Measurements from ENCODE around the gene CHN1.

CHN1 gene

DNA sequence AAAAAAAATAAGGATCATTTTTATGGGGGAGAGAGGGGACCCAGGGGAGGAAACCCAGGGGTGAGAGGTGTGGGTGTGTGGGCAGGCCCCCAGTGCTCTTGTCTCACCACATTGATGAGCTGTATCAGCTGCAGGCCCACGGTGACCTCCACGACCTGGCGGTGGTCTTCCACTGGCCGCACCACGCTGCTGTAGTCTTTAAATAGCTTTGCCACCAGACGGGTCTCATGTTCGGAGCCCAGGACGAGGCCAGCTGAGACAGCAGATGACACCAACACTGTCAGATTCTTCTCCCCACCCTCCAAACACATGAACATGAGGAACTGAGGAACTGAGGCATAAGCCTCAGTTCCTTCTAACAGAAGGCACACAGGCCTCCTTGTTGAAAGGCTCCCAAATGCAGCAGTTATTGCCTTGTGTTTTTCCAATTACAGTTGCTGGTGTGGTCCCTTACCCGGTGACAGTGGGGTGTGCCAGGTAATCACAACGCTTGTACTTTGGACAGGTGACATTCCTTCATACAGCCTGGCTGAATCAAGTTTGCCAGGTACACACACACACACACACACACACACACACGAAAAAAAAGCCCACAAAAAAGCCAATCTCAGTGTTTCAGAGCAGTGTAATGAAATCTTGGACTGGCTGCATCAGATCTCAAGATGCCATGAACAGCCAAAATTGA is 245.7 kb downstream of the CHN1 start:
- TF ChIP-seq, protein P1, sequence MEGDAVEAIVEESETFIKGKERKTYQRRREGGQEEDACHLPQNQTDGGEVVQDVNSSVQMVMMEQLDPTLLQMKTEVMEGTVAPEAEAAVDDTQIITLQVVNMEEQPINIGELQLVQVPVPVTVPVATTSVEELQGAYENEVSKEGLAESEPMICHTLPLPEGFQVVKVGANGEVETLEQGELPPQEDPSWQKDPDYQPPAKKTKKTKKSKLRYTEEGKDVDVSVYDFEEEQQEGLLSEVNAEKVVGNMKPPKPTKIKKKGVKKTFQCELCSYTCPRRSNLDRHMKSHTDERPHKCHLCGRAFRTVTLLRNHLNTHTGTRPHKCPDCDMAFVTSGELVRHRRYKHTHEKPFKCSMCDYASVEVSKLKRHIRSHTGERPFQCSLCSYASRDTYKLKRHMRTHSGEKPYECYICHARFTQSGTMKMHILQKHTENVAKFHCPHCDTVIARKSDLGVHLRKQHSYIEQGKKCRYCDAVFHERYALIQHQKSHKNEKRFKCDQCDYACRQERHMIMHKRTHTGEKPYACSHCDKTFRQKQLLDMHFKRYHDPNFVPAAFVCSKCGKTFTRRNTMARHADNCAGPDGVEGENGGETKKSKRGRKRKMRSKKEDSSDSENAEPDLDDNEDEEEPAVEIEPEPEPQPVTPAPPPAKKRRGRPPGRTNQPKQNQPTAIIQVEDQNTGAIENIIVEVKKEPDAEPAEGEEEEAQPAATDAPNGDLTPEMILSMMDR (IDR thresholded peaks at IDR 0.05) = no peak

DNA sequence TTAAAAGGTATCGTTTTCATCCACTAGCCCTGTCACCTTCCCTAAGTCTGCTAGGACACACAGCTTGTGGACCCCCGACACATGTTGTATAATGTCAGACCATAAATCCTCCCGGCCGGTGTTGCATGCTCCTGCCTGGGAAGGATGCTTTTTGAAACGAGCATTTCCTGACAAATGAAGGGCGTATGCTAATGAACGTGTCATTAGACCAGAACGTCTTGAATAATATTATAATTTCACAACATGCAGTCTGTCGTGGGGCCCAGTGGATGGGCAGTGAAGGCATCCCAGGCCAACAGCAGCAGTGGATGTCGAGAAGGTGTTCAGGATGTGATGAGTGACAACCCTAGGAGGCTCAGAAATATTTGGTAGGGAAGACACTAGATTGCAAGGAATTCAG is 248.4 kb downstream of the CHN1 start:
- TF ChIP-seq, protein P1 (IDR thresholded peaks at IDR 0.05) = no peak

DNA sequence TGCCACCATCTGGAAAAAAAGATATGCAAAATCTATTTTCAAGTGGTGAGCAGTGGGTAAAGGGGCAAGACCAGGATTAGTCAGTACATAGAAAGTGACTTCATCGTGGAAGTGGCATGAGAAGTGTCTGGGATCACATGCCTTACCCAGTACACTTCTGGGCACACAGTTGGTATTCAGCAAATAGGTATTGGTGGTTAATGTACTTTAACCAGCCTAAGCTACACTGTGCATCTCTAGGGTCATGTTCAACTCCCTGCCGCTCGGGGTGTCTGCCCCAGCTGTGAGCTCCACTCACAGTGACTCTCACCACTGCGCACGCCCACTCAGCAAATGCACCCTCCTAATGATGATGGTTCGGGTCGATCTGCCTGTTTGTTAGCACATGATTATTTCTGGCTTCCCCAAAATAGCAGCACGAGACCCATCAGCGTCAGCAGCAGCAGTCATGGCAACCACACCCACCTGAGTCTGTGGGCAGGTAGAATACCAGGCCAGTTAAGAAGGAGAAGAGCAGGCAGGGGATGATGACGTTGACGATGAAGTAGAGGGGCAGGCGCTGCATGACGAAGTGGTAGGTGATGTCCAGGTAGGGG is 252.0 kb downstream of the CHN1 start:
- TF ChIP-seq, protein P1 (IDR thresholded peaks at IDR 0.05) = no peak

DNA sequence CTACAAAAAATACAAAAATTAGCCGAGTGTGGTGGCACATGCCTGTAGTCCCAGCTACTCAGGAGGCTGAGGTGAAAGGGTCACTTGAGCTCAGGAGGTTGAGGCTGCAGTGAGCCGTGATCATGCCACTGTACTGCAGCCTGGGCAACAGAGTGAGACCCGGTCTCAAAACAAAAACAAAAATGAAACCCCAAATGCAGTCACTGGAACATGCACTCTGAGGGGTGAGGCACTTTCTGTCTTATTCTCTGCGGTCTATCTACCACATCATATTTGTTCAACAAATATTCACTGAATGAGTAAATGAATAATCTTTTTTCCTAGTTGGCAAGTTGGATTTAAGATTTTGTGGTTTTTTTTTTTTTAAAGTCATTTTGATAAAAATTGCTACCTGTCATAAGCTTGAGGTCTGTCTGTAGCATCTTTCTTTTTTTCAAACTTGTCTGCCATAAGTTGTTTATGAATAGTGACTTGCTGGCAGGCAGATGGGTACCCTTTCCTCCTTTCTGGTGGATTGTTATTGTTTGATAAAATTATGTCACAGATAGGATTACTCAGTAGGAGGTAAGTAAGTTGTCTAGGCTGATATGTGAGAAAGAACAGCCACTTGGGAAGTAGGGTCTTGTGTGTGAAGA is 252.7 kb downstream of the CHN1 start:
- TF ChIP-seq, protein P1 (IDR thresholded peaks at IDR 0.05) = no peak

DNA sequence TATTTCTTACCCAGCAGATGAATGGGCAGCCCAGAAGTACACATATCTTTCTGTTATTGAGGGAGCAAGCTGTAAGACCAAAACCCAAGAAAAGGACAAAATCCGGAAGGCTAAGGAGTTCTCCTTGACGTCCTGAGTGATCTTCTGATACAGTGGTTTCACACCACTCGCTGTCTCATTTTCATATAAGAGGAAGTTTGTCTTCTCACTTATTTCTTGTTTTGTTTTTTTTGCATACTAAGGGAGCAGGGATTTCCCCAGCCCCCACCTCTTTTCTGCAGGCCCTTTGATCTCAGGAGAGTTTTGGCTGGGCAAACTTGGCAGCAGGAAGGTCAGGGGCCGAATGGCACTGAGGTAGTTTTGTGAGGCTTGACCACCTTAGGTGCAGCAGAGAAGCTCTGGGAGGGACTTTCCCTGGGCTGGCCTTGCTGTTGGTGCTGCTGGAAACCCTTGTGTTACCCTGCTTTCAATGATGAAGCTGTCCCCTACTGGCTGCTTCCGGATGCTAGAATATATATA is 254.2 kb downstream of the CHN1 start:
- TF ChIP-seq, protein P1 (IDR thresholded peaks at IDR 0.05) = no peak

DNA sequence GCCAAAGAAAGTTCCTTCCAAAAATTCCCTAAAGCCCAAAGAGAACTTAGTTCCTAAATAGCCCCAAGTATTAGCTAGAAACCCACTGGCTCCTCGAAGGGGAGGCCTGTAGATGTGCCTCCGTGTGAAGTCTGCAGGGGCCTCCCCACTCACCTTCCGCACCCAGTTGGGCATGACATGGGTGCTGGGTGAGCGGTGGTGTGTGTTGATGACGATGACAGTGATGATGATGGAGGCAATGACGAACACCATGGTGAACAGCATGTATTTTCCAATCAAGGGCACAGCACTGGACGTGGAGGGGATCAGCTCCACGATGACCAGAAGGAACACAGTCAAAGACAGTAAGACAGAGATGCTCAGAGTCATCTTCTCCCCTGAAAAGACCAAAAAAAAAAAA is 255.4 kb downstream of the CHN1 start:
- TF ChIP-seq, protein P1 (IDR thresholded peaks at IDR 0.05) = no peak

DNA sequence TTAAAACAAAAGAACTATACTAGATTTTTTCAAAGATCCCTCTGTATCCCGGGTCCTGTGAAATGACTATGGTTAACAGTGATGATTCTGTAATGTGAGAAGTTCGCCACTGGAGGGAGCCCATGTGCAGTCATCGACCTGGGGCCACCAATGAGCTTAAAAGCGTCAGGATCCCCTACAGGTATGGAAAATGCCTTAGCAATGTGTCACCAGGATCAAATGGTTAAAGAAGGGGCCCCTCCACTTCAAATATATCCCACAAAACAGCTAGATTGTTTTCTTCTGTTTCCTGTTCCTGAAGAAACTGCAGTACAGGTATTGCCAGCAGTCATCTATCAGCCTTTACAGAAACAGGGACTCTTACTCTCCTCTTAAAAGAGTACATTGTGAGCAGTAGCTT is 256.2 kb downstream of the CHN1 start:
- TF ChIP-seq, protein P1 (IDR thresholded peaks at IDR 0.05) = peak; percentile 69
